MM.1S (cell line): ENCODE measurements around the gene SHISA9.

ENCODE experiments used
- EZH2 ChIP-seq: fragments of 300-600 bp; sonication (generic); optimal IDR thresholded peaks from 2 replicates; pipeline ENCODE3; 2017; ENCODE audit warnings: low read depth, mild to moderate bottlenecking, antibody characterized with exemption, low read length, mixed read lengths
- TF ChIP-seq, protein P1 (sequence below): fragments of 300-600 bp; sonication (generic); IDR thresholded peaks from 2 replicates; pipeline ENCODE4 v1.5.1; 2016; ENCODE audit warnings: antibody characterized with exemption, low read length, mixed read lengths

DNA sequence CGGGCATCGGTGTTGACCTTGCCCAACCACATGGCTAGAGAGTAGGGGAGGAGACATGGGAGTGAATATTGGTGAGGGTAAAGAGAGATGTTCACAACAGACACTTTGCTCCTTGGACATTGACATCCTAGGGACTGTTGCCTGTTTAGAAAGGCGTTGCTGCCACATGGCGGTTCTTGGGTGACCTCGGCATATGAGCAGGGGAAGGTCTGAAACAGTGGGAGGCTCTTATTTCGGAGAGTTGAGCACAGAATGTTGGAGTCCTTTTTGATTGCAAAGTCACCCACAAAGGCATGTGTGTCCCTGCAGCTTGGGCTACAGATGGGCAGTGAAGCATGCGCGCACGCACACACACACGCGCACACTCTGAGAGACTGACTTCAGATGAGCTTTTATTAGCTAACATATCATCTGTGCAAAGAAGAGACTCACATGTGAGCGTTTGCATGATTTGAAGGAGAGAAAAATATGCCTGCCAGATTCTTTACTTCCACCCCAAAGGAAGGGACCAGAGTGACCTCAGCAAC lies 104.4 kb downstream of the SHISA9 start:
- no peak for TF ChIP-seq EZH2
- TF ChIP-seq, protein P1, sequence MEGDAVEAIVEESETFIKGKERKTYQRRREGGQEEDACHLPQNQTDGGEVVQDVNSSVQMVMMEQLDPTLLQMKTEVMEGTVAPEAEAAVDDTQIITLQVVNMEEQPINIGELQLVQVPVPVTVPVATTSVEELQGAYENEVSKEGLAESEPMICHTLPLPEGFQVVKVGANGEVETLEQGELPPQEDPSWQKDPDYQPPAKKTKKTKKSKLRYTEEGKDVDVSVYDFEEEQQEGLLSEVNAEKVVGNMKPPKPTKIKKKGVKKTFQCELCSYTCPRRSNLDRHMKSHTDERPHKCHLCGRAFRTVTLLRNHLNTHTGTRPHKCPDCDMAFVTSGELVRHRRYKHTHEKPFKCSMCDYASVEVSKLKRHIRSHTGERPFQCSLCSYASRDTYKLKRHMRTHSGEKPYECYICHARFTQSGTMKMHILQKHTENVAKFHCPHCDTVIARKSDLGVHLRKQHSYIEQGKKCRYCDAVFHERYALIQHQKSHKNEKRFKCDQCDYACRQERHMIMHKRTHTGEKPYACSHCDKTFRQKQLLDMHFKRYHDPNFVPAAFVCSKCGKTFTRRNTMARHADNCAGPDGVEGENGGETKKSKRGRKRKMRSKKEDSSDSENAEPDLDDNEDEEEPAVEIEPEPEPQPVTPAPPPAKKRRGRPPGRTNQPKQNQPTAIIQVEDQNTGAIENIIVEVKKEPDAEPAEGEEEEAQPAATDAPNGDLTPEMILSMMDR, result no peak
